ENCODE measurements around the gene PPP6R1.

Gene PPP6R1

GRCh38 chr19:55227241-55228014 is 31.4 kb downstream of the PPP6R1 start:
- peaks cover 7% of the 10 kb centered on the region for H3K79me1 ChIP-seq (ENCODE audit: low read depth, low read length)
- no peak overlapping the region for H2BK5ac ChIP-seq (ENCODE audit: low read length)
- no peak overlapping the region for H3K27ac ChIP-seq (replicated peaks; ENCODE audit: low read length)
- DNase-seq (ENCODE audit: low spot score), result no peak
- H3K4ac ChIP-seq (ENCODE audit: low read length), result no peak overlapping the region
- no peaks in the 10 kb centered on the region for H3K27me3 ChIP-seq (ENCODE audit: control insufficient read depth in 3 of 3, insufficient read depth in 3 of 3, low read depth in 1 of 3, low read length in 3 of 3)
- no peak overlapping the region for H3K14ac ChIP-seq (ENCODE audit: low read length)
- H3K4me1 ChIP-seq (ENCODE audit: control insufficient read depth in 2 of 2, insufficient read depth in 1 of 2, low read depth in 1 of 2, low read length in 2 of 2), result peaks cover 0 to 2% of the 10 kb centered on the region in 2 donors
- H4K91ac ChIP-seq (ENCODE audit: low read depth, low read length, poor library complexity), result no peak overlapping the region
- no peak overlapping the region for H3K4me3 ChIP-seq (ENCODE audit: low read length in 2 of 2)
- no peak overlapping the region for H2BK120ac ChIP-seq (ENCODE audit: low read depth, low read length)
- H3K4me2 ChIP-seq (ENCODE audit: insufficient read depth, low read length, poor library complexity, severe bottlenecking), result no peak overlapping the region
- H2AK5ac ChIP-seq (ENCODE audit: low read depth, low read length), result no peak overlapping the region
- no peak overlapping the region for H2BK15ac ChIP-seq (ENCODE audit: low read length)
- no peak overlapping the region for H2BK12ac ChIP-seq (ENCODE audit: low read length)
- peak overlapping the region; percentile 55 for H3K23ac ChIP-seq (ENCODE audit: low read depth, low read length, poor library complexity)
- H3K18ac ChIP-seq (ENCODE audit: low read length), result no peak overlapping the region
- no peaks in the 10 kb centered on the region for H3K9me3 ChIP-seq (replicated peaks in 1 of 2; ENCODE audit: control insufficient read depth in 2 of 2, insufficient read depth in 1 of 2, low read depth in 1 of 2, low read length in 2 of 2)
- peak overlapping the region; percentile 21 for H3K9ac ChIP-seq (ENCODE audit: low read depth, low read length, poor library complexity)
- WGBS, 2 donors (ENCODE audit: extremely low coverage in 2 of 2, insufficient read length in 2 of 2, insufficient replicate concordance in 1 of 2), result no CpG with 5 or more reads among the region's 25 CpGs
- peaks cover 28 to 69% of the 10 kb centered on the region in 2 donors for H3K36me3 ChIP-seq (replicated peaks in 1 of 2; ENCODE audit: control insufficient read depth in 2 of 2, insufficient read depth in 2 of 2, low read length in 2 of 2)
- peak overlapping the region; percentile 43 for H4K8ac ChIP-seq (ENCODE audit: low read depth, low read length)
- no peak overlapping the region for H2AFZ ChIP-seq (ENCODE audit: low read length)

- Histone ChIP-seq H2BK5ac (ENCODE audit: low read length) (no peak overlapping the region), H3K4me1 (ENCODE audit: control insufficient read depth in 2 of 2, insufficient read depth in 1 of 2, low read depth in 1 of 2, low read length in 2 of 2) (peaks cover 0 to 2% of the 10 kb centered on the region in 2 donors), H4K91ac (ENCODE audit: low read depth, low read length, poor library complexity) (no peak overlapping the region), H2AFZ (ENCODE audit: low read length) (no peak overlapping the region), H2BK12ac (ENCODE audit: low read length) (no peak overlapping the region), H3K4ac (ENCODE audit: low read length) (no peak overlapping the region), H3K18ac (ENCODE audit: low read length) (no peak overlapping the region), H2BK15ac (ENCODE audit: low read length) (no peak overlapping the region), H3K9me3 (replicated peaks in 1 of 2; ENCODE audit: control insufficient read depth in 2 of 2, insufficient read depth in 1 of 2, low read depth in 1 of 2, low read length in 2 of 2) (no peaks in the 10 kb centered on the region), H3K79me1 (ENCODE audit: low read depth, low read length) (peaks cover 4% of the 10 kb centered on the region), H3K27ac (replicated peaks; ENCODE audit: low read length) (no peak overlapping the region), H3K27me3 (ENCODE audit: control insufficient read depth in 3 of 3, insufficient read depth in 3 of 3, low read depth in 1 of 3, low read length in 3 of 3) (no peaks in the 10 kb centered on the region), H3K4me3 (ENCODE audit: low read length in 2 of 2) (no peak overlapping the region), H4K8ac (ENCODE audit: low read depth, low read length) (no peak overlapping the region), H2AK5ac (ENCODE audit: low read depth, low read length) (no peak overlapping the region), H3K23ac (ENCODE audit: low read depth, low read length, poor library complexity) (peak overlapping the region; percentile 20), H3K9ac (ENCODE audit: low read depth, low read length, poor library complexity) (peak overlapping the region; percentile 70), H3K4me2 (ENCODE audit: insufficient read depth, low read length, poor library complexity, severe bottlenecking) (no peak overlapping the region), H2BK120ac (ENCODE audit: low read depth, low read length) (no peak overlapping the region), H3K36me3 (replicated peaks in 1 of 2; ENCODE audit: control insufficient read depth in 2 of 2, insufficient read depth in 2 of 2, low read length in 2 of 2) (peaks cover 23 to 63% of the 10 kb centered on the region in 2 donors), H3K14ac (ENCODE audit: low read length) (no peak overlapping the region)
- WGBS, 2 donors (ENCODE audit: extremely low coverage in 2 of 2, insufficient read length in 2 of 2, insufficient replicate concordance in 1 of 2), result no CpG with 5 or more reads among the region's 18 CpGs
- no peak for DNase-seq (ENCODE audit: low spot score)
Observed at GRCh38 chr19:55226788-55227187, 32.0 kb downstream of the PPP6R1 start.

- no CpG with 5 or more reads among the region's 9 CpGs for WGBS, 2 donors (ENCODE audit: extremely low coverage in 2 of 2, insufficient read length in 2 of 2, insufficient replicate concordance in 1 of 2)
- Histone ChIP-seq H3K4me1 (ENCODE audit: control insufficient read depth in 2 of 2, insufficient read depth in 1 of 2, low read depth in 1 of 2, low read length in 2 of 2) (peaks cover 0 to 2% of the 10 kb centered on the region in 2 donors), H2BK5ac (ENCODE audit: low read length) (no peak overlapping the region), H4K91ac (ENCODE audit: low read depth, low read length, poor library complexity) (no peak overlapping the region), H3K4ac (ENCODE audit: low read length) (no peak overlapping the region), H3K9ac (ENCODE audit: low read depth, low read length, poor library complexity) (no peak overlapping the region), H3K79me1 (ENCODE audit: low read depth, low read length) (peaks cover 4% of the 10 kb centered on the region), H2AK5ac (ENCODE audit: low read depth, low read length) (no peak overlapping the region), H3K27ac (replicated peaks; ENCODE audit: low read length) (no peak overlapping the region), H3K4me2 (ENCODE audit: insufficient read depth, low read length, poor library complexity, severe bottlenecking) (no peak overlapping the region), H4K8ac (ENCODE audit: low read depth, low read length) (no peak overlapping the region), H3K9me3 (replicated peaks in 1 of 2; ENCODE audit: control insufficient read depth in 2 of 2, insufficient read depth in 1 of 2, low read depth in 1 of 2, low read length in 2 of 2) (no peaks in the 10 kb centered on the region), H2BK12ac (ENCODE audit: low read length) (no peak overlapping the region), H3K18ac (ENCODE audit: low read length) (no peak overlapping the region), H3K23ac (ENCODE audit: low read depth, low read length, poor library complexity) (no peak overlapping the region), H2BK15ac (ENCODE audit: low read length) (no peak overlapping the region), H2BK120ac (ENCODE audit: low read depth, low read length) (no peak overlapping the region), H3K4me3 (ENCODE audit: low read length in 2 of 2) (no peak overlapping the region), H3K14ac (ENCODE audit: low read length) (no peak overlapping the region), H2AFZ (ENCODE audit: low read length) (no peak overlapping the region), H3K36me3 (replicated peaks in 1 of 2; ENCODE audit: control insufficient read depth in 2 of 2, insufficient read depth in 2 of 2, low read length in 2 of 2) (peaks cover 19 to 57% of the 10 kb centered on the region in 2 donors), H3K27me3 (ENCODE audit: control insufficient read depth in 3 of 3, insufficient read depth in 3 of 3, low read depth in 1 of 3, low read length in 3 of 3) (no peaks in the 10 kb centered on the region)
- no peak for DNase-seq (ENCODE audit: low spot score)
Observed at GRCh38 chr19:55226273-55226672, 32.5 kb downstream of the PPP6R1 start.

GRCh38 chr19:55225415-55225958 is 33.3 kb downstream of the PPP6R1 start:
- no CpG with 5 or more reads among the region's 7 CpGs for WGBS, 2 donors (ENCODE audit: extremely low coverage in 2 of 2, insufficient read length in 2 of 2, insufficient replicate concordance in 1 of 2)
- Histone ChIP-seq H2AFZ (ENCODE audit: low read length) (no peak overlapping the region), H4K8ac (ENCODE audit: low read depth, low read length) (no peak overlapping the region)

More at GRCh38 chr19:55225415-55225958, 33.3 kb downstream of the PPP6R1 start:
- Histone ChIP-seq H3K14ac (ENCODE audit: low read length) (no peak overlapping the region), H3K36me3 (replicated peaks in 1 of 2; ENCODE audit: control insufficient read depth in 2 of 2, insufficient read depth in 2 of 2, low read length in 2 of 2) (peaks cover 15 to 51% of the 10 kb centered on the region in 2 donors), H3K27me3 (ENCODE audit: control insufficient read depth in 3 of 3, insufficient read depth in 3 of 3, low read depth in 1 of 3, low read length in 3 of 3) (no peaks in the 10 kb centered on the region), H4K91ac (ENCODE audit: low read depth, low read length, poor library complexity) (no peak overlapping the region), H2BK15ac (ENCODE audit: low read length) (no peak overlapping the region), H3K4me1 (ENCODE audit: control insufficient read depth in 2 of 2, insufficient read depth in 1 of 2, low read depth in 1 of 2, low read length in 2 of 2) (peaks cover 0 to 2% of the 10 kb centered on the region in 2 donors), H3K18ac (ENCODE audit: low read length) (no peak overlapping the region), H3K27ac (replicated peaks; ENCODE audit: low read length) (no peak overlapping the region), H2AK5ac (ENCODE audit: low read depth, low read length) (no peak overlapping the region), H2BK5ac (ENCODE audit: low read length) (peak overlapping the region; percentile 78), H3K23ac (ENCODE audit: low read depth, low read length, poor library complexity) (no peak overlapping the region), H2BK12ac (ENCODE audit: low read length) (no peak overlapping the region), H2BK120ac (ENCODE audit: low read depth, low read length) (no peak overlapping the region), H3K9me3 (replicated peaks in 1 of 2; ENCODE audit: control insufficient read depth in 2 of 2, insufficient read depth in 1 of 2, low read depth in 1 of 2, low read length in 2 of 2) (peaks cover 1% of the 10 kb centered on the region in 2 donors), H3K4me2 (ENCODE audit: insufficient read depth, low read length, poor library complexity, severe bottlenecking) (no peak overlapping the region), H3K4ac (ENCODE audit: low read length) (no peak overlapping the region), H3K79me1 (ENCODE audit: low read depth, low read length) (peaks cover 4% of the 10 kb centered on the region), H3K9ac (ENCODE audit: low read depth, low read length, poor library complexity) (peak overlapping the region; percentile 3), H3K4me3 (ENCODE audit: low read length in 2 of 2) (no peak overlapping the region)
- DNase-seq (ENCODE audit: low spot score), result no peak
